ENCODE measurements around the gene SDC4.

GRCh38 chr20:45308117-45308778 lies 40.0 kb downstream of the SDC4 start, which contains the start of gene MATN4:
- TF ChIP-seq, protein P1, sequence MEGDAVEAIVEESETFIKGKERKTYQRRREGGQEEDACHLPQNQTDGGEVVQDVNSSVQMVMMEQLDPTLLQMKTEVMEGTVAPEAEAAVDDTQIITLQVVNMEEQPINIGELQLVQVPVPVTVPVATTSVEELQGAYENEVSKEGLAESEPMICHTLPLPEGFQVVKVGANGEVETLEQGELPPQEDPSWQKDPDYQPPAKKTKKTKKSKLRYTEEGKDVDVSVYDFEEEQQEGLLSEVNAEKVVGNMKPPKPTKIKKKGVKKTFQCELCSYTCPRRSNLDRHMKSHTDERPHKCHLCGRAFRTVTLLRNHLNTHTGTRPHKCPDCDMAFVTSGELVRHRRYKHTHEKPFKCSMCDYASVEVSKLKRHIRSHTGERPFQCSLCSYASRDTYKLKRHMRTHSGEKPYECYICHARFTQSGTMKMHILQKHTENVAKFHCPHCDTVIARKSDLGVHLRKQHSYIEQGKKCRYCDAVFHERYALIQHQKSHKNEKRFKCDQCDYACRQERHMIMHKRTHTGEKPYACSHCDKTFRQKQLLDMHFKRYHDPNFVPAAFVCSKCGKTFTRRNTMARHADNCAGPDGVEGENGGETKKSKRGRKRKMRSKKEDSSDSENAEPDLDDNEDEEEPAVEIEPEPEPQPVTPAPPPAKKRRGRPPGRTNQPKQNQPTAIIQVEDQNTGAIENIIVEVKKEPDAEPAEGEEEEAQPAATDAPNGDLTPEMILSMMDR (conservative IDR thresholded peaks at IDR 0.05; ENCODE audit: low read length): no peak
- TF ChIP-seq EZH2phosphoT487 (IDR thresholded peaks at IDR 0.05; ENCODE audit: borderline replicate concordance): no peak

Measured in Loucy (cell line).